NB4 (cell line): ENCODE data around the gene SRP9.

ENCODE experiments used
- CTCF ChIP-seq: IDR thresholded peaks from one replicate; pipeline ENCODE4 v1.5.1; 2012; ENCODE audit warnings: low read depth, low read length
- POLR2A ChIP-seq: IDR thresholded peaks from 2 replicates; pipeline ENCODE4 v1.6.1; 2011; ENCODE audit warnings: mild to moderate bottlenecking; ENCODE audit not compliant: insufficient read length; ENCODE audit errors: extremely low read depth

- TF ChIP-seq POLR2A (peak; percentile 76), CTCF (peak; percentile 4)
These were observed 32.4 kb downstream of the SRP9 start, which contains the start of gene EPHX1 for GRCh38 chr1:225809842-225810578.
